Mesenchymal stem cell (in vitro differentiated cells and primary cell): Measurements from ENCODE around the gene ARID1B.

Experiments used
- DNase-seq: peaks from one replicate; pipeline ENCODE4 v3.0.0-alpha.2; 2013
- H2AFZ ChIP-seq: one replicate; pipeline ENCODE4 v1.6.1; 2013; ENCODE audit warnings: low read depth, mild to moderate bottlenecking, control low read depth, inconsistent platforms, low read length, moderate library complexity
- H2AK5ac ChIP-seq: 2 replicates; pipeline ENCODE4 v1.6.1; 2013; ENCODE audit warnings: low read length, moderate library complexity, mild to moderate bottlenecking, inconsistent platforms; ENCODE audit not compliant: severe bottlenecking
- H2BK120ac ChIP-seq: one replicate; pipeline ENCODE4 v1.6.1; 2013; ENCODE audit warnings: low read depth, mild to moderate bottlenecking, inconsistent platforms, low read length, moderate library complexity
- H2BK12ac ChIP-seq, 2 experiments: one replicate each; pipeline ENCODE4 v1.6.1; 2013; ENCODE audit warnings: inconsistent platforms in 2 of 2, low read length in 2 of 2, mild to moderate bottlenecking in 2 of 2, moderate library complexity in 2 of 2, control low read depth in 1 of 2
- H2BK15ac ChIP-seq: one replicate; pipeline ENCODE4 v1.6.1; 2013; ENCODE audit warnings: mild to moderate bottlenecking, low read depth, inconsistent platforms; ENCODE audit not compliant: poor library complexity, severe bottlenecking
- H2BK5ac ChIP-seq: 2 replicates; pipeline ENCODE4 v1.6.1; 2013; ENCODE audit warnings: low read depth, mild to moderate bottlenecking, low read length, control low read depth, inconsistent platforms; ENCODE audit not compliant: poor library complexity, severe bottlenecking
- H3K14ac ChIP-seq, 2 experiments: one replicate each; pipeline ENCODE4 v1.6.1; 2013; ENCODE audit warnings: inconsistent platforms in 2 of 2, low read length in 2 of 2, control low read depth in 1 of 2, mild to moderate bottlenecking in 1 of 2, moderate library complexity in 1 of 2
- H3K18ac ChIP-seq, 2 experiments: one replicate each; pipeline ENCODE4 v1.6.1; 2013; ENCODE audit warnings: inconsistent platforms in 2 of 2, low read length in 2 of 2, control low read depth in 1 of 2, low read depth in 1 of 2, mild to moderate bottlenecking in 1 of 2
- H3K23ac ChIP-seq, 2 experiments: one replicate each; pipeline ENCODE4 v1.6.1; 2013; ENCODE audit warnings: inconsistent platforms in 2 of 2, low read length in 2 of 2, mild to moderate bottlenecking in 2 of 2, moderate library complexity in 2 of 2, control low read depth in 1 of 2
- H3K27ac ChIP-seq: 2 replicates; pipeline ENCODE4 v1.5.1; 2013; ENCODE audit warnings: mild to moderate bottlenecking, moderate library complexity, low read length, control low read depth, inconsistent platforms; ENCODE audit not compliant: poor library complexity, severe bottlenecking
- H3K27me3 ChIP-seq, 2 experiments: 2 replicates each; pipeline versions ENCODE4 v1.6.1 to v1.7.0; 2013; ENCODE audit warnings: low read length in 2 of 2, mild to moderate bottlenecking in 2 of 2, moderate library complexity in 2 of 2, control low read depth in 1 of 2, inconsistent platforms in 1 of 2; ENCODE audit not compliant: control insufficient read depth in 1 of 2, insufficient read depth in 1 of 2
- H3K36me3 ChIP-seq, 2 experiments: 2 replicates each; pipeline versions ENCODE4 v1.6.1 to v1.7.0; 2013; ENCODE audit warnings: low read length in 2 of 2, control low read depth in 1 of 2, inconsistent platforms in 1 of 2, low read depth in 1 of 2, mild to moderate bottlenecking in 1 of 2; ENCODE audit not compliant: insufficient read depth in 2 of 2, control insufficient read depth in 1 of 2
- H3K4ac ChIP-seq, 2 experiments: one replicate each; pipeline ENCODE4 v1.6.1; 2013; ENCODE audit warnings: inconsistent platforms in 2 of 2, low read length in 2 of 2, mild to moderate bottlenecking in 2 of 2, moderate library complexity in 2 of 2, control low read depth in 1 of 2, low read depth in 1 of 2
- H3K4me1 ChIP-seq: 2 replicates; pipeline ENCODE4 v1.6.1; 2013; ENCODE audit warnings: low read depth, low read length, control low read depth; ENCODE audit not compliant: control insufficient read depth, insufficient read depth
- H3K4me2 ChIP-seq: 2 replicates; pipeline ENCODE4 v1.6.1; 2013; ENCODE audit warnings: low read length, mild to moderate bottlenecking, inconsistent platforms; ENCODE audit not compliant: poor library complexity, severe bottlenecking
- H3K4me3 ChIP-seq, 2 experiments: 2 replicates each; pipeline versions ENCODE4 v1.5.1 to v1.7.0; 2013; ENCODE audit warnings: low read length in 2 of 2, mild to moderate bottlenecking in 2 of 2, control low read depth in 1 of 2, low read depth in 1 of 2; ENCODE audit not compliant: insufficient read depth in 1 of 2
- H3K79me1 ChIP-seq: replicated peaks from 2 replicates; pipeline ENCODE4 v1.6.1; 2013; ENCODE audit warnings: mild to moderate bottlenecking, control low read depth, low read length, inconsistent platforms; ENCODE audit not compliant: poor library complexity, severe bottlenecking
- H3K9ac ChIP-seq: 2 replicates; pipeline ENCODE4 v1.7.0; 2013; ENCODE audit warnings: mild to moderate bottlenecking, low read length, moderate library complexity
- H3K9me3 ChIP-seq: 2 replicates; pipeline ENCODE4 v1.7.0; 2013; ENCODE audit warnings: mild to moderate bottlenecking, low read length; ENCODE audit not compliant: control insufficient read depth
- H4K8ac ChIP-seq: one replicate; pipeline ENCODE4 v1.6.1; 2013; ENCODE audit warnings: inconsistent platforms, mild to moderate bottlenecking, low read length, moderate library complexity
- H4K91ac ChIP-seq: one replicate; pipeline ENCODE4 v1.6.1; 2013; ENCODE audit warnings: mild to moderate bottlenecking, low read length, inconsistent platforms
- WGBS: methylation state at CpG from one replicate; pipeline ENCODE4 v1.1.7; 2013; ENCODE audit warnings: mixed read lengths; 5-methylcytosine and 5-hydroxymethylcytosine counted together

ARID1B gene

GRCh38 chr6:157061770-157062594 is 284.8 kb downstream of the ARID1B start:
- Histone ChIP-seq H4K8ac (no peak overlapping the region), H3K4me2 (no peak overlapping the region), H2AK5ac (no peak overlapping the region), H4K91ac (no peak overlapping the region), H2AFZ (no peak overlapping the region), H3K27ac (no peak overlapping the region), H2BK5ac (no peak overlapping the region), H2BK15ac (no peak overlapping the region), H3K23ac (no peak overlapping the region), H3K9ac (no peak overlapping the region), H3K4ac (no peak overlapping the region), H2BK120ac (no peak overlapping the region), H3K36me3 (peaks cover 3 to 6% of the 10 kb centered on the region in 2 experiments), H3K14ac (no peak overlapping the region), H3K4me1 (peaks cover 4% of the 10 kb centered on the region), H2BK12ac (no peak overlapping the region), H3K79me1 (peaks cover 35% of the 10 kb centered on the region), H3K27me3 (no peaks in the 10 kb centered on the region), H3K4me3 (no peak overlapping the region), H3K9me3 (no peaks in the 10 kb centered on the region), H3K18ac (no peak overlapping the region)
- DNase-seq = no peak
- WGBS = 90% methylated on average over 9 of the region's 9 CpGs

GRCh38 chr6:157063176-157063905 is 286.2 kb downstream of the ARID1B start:
- Histone ChIP-seq H2AFZ (no peak overlapping the region), H3K4ac (no peak overlapping the region), H3K4me3 (no peak overlapping the region), H3K27ac (no peak overlapping the region), H3K18ac (no peak overlapping the region), H3K9ac (no peak overlapping the region), H3K14ac (no peak overlapping the region), H3K23ac (no peak overlapping the region), H2BK120ac (no peak overlapping the region), H3K4me1 (peaks cover 7% of the 10 kb centered on the region), H4K8ac (no peak overlapping the region), H2BK5ac (no peak overlapping the region), H3K9me3 (no peaks in the 10 kb centered on the region), H2AK5ac (no peak overlapping the region), H3K79me1 (peaks cover 37% of the 10 kb centered on the region), H2BK15ac (no peak overlapping the region), H2BK12ac (no peak overlapping the region), H4K91ac (no peak overlapping the region), H3K4me2 (no peak overlapping the region), H3K36me3 (peaks cover 3 to 6% of the 10 kb centered on the region in 2 experiments), H3K27me3 (no peaks in the 10 kb centered on the region)
- 100% methylated on average over 1 of the region's 2 CpGs for WGBS
- no peak for DNase-seq

- Histone ChIP-seq H2BK5ac (no peak overlapping the region), H3K23ac (no peak overlapping the region), H3K4me3 (no peak overlapping the region), H3K4me1 (peaks cover 7% of the 10 kb centered on the region), H3K79me1 (peaks cover 32% of the 10 kb centered on the region), H2BK120ac (no peak overlapping the region), H3K27ac (no peak overlapping the region), H2AK5ac (no peak overlapping the region), H4K8ac (no peak overlapping the region), H2AFZ (no peak overlapping the region), H3K36me3 (peaks cover 0 to 6% of the 10 kb centered on the region in 2 experiments), H3K4ac (no peak overlapping the region), H4K91ac (no peak overlapping the region), H3K18ac (no peak overlapping the region), H3K14ac (no peak overlapping the region), H3K9ac (no peak overlapping the region), H2BK15ac (no peak overlapping the region), H3K9me3 (no peaks in the 10 kb centered on the region), H3K27me3 (no peaks in the 10 kb centered on the region), H2BK12ac (no peak overlapping the region), H3K4me2 (no peak overlapping the region)
- 97% methylated on average over 5 of the region's 5 CpGs for WGBS
- DNase-seq = no peak
Observed at GRCh38 chr6:157063923-157064322, 286.7 kb downstream of the ARID1B start.

GRCh38 chr6:157064502-157064901 is 287.3 kb downstream of the ARID1B start:
- WGBS = 99% methylated on average over 8 of the region's 8 CpGs
- H2AK5ac ChIP-seq = no peak overlapping the region
- H3K23ac ChIP-seq = no peak overlapping the region
- H2AFZ ChIP-seq = no peak overlapping the region
- H2BK12ac ChIP-seq = no peak overlapping the region
- no peak overlapping the region for H2BK15ac ChIP-seq
- DNase-seq = no peak
- H4K8ac ChIP-seq = no peak overlapping the region
- peaks cover 32% of the 10 kb centered on the region for H3K79me1 ChIP-seq
- H2BK120ac ChIP-seq = no peak overlapping the region
- no peaks in the 10 kb centered on the region for H3K27me3 ChIP-seq
- H2BK5ac ChIP-seq = no peak overlapping the region
- no peak overlapping the region for H3K9ac ChIP-seq
- H3K9me3 ChIP-seq = no peaks in the 10 kb centered on the region
- H3K4me3 ChIP-seq = no peak overlapping the region
- H3K4me2 ChIP-seq = no peak overlapping the region
- no peak overlapping the region for H3K18ac ChIP-seq
- no peak overlapping the region for H4K91ac ChIP-seq
- no peak overlapping the region for H3K27ac ChIP-seq
- no peak overlapping the region for H3K14ac ChIP-seq
- H3K4ac ChIP-seq = no peak overlapping the region
- H3K4me1 ChIP-seq = peaks cover 7% of the 10 kb centered on the region
- peaks cover 0 to 6% of the 10 kb centered on the region in 2 experiments for H3K36me3 ChIP-seq
